Natural killer cell (primary cell): ENCODE results near the gene RAB15. TPM values are rescaled to one million over a fixed set of nuclear protein-coding genes. Genes with fewer than 3 reads are reported as not detected.

ENCODE experiments used
- ATAC-seq, 3 donors: fragments of 150-1000 bp in 2 of 3; fragments of 200-7000 bp in 1 of 3; cut with Tn5 transposase; 1 replicate in 1 of 3; 2 replicates in 2 of 3; pipeline ENCODE4 v1.10.0; 2021; ENCODE audit warnings: mild to moderate bottlenecking in 2 of 3, moderate library complexity in 2 of 3
- DNase-seq, 2 donors: peaks; one replicate each; pipeline versions ENCODE4 v3.0.0 to v3.0.0-alpha.2; 2013 to 2021; ENCODE audit warnings: mixed read lengths in 1 of 2
- H3K27ac ChIP-seq: one replicate; pipeline ENCODE4 v1.5.1; 2013; ENCODE audit warnings: mild to moderate bottlenecking, low read length
- H3K27me3 ChIP-seq: one replicate; pipeline ENCODE4 v1.6.1; 2013; ENCODE audit warnings: low read length; ENCODE audit not compliant: control insufficient read depth, insufficient read depth
- H3K36me3 ChIP-seq: one replicate; pipeline ENCODE4 v1.6.1; 2013; ENCODE audit warnings: low read length; ENCODE audit not compliant: control insufficient read depth, insufficient read depth
- H3K4me1 ChIP-seq: one replicate; pipeline ENCODE4 v1.6.1; 2013; ENCODE audit warnings: low read length; ENCODE audit not compliant: control insufficient read depth, insufficient read depth
- H3K4me3 ChIP-seq: one replicate; pipeline ENCODE4 v1.5.1; 2013; ENCODE audit warnings: low read length
- H3K9me3 ChIP-seq: one replicate; pipeline ENCODE4 v1.6.1; 2013; ENCODE audit warnings: low read length; ENCODE audit not compliant: control insufficient read depth, insufficient read depth
- H3K27ac Mint-ChIP-seq, 2 donors: one replicate each; pipeline ENCODE4 v1.8.0; 2022; ENCODE audit warnings: mild to moderate bottlenecking in 2 of 2, mixed read lengths in 2 of 2, moderate library complexity in 1 of 2
- H3K27me3 Mint-ChIP-seq, 2 donors: one replicate each; pipeline ENCODE4 v1.8.0; 2022; ENCODE audit warnings: low read depth in 2 of 2, mixed read lengths in 2 of 2
- H3K36me3 Mint-ChIP-seq: one replicate; pipeline ENCODE4 v1.8.0; 2022; ENCODE audit warnings: mixed read lengths
- H3K4me1 Mint-ChIP-seq, 2 donors: one replicate each; pipeline ENCODE4 v1.8.0; 2022; ENCODE audit warnings: mixed read lengths in 2 of 2
- H3K4me3 Mint-ChIP-seq: one replicate; pipeline ENCODE4 v1.8.0; 2022; ENCODE audit warnings: mild to moderate bottlenecking, moderate library complexity, mixed read lengths
- H3K9me3 Mint-ChIP-seq, 2 donors: one replicate each; pipeline ENCODE4 v1.8.0; 2022; ENCODE audit warnings: mixed read lengths in 2 of 2
- CTCF ChIP-seq: fragments of 200-600 bp; IDR thresholded peaks from one replicate; pipeline ENCODE4 v1.8.0; 2022; ENCODE audit warnings: antibody characterized with exemption
- WGBS: methylation state at CpG from one replicate; pipeline ENCODE4 v1.1.7; 2013; ENCODE audit warnings: missing lambda C conversion rate; ENCODE audit not compliant: insufficient coverage; 5-methylcytosine and 5-hydroxymethylcytosine counted together
- intact Hi-C: fragments of 100-400 bp; cut with micrococcal nuclease; formaldehyde crosslinking; loops from one replicate; pipeline ENCODE4 v1.14.2; 2022
- total RNA-seq, 4 donors: library from RNA; stranded (reverse); fragments of 120-200 nt in 1 of 4; gene quantifications; one replicate each; pipeline versions ENCODE4 v1.2.3 to v1.2.4, GENCODE V29; 2013 to 2022

The RAB15 gene
- total RNA-seq, 3 donors from 2014 or later (not counting 1 experiment from before 2014, with no cell fraction given) = 0.82 to 3.2 (median 1.7) TPM

- no peaks in the 10 kb centered on the region for H3K27me3 Mint-ChIP-seq
- no peaks in the 10 kb centered on the region for H3K9me3 Mint-ChIP-seq
- ATAC-seq = no peak
- intact Hi-C loops = no loop called here
- H3K27ac Mint-ChIP-seq = no peak overlapping the region
- no peaks in the 10 kb centered on the region for H3K9me3 ChIP-seq
- no peak for DNase-seq
- no peaks in the 10 kb centered on the region for H3K36me3 ChIP-seq
- H3K4me3 Mint-ChIP-seq = no peak overlapping the region
- no peak for TF ChIP-seq CTCF
- no peak overlapping the region for H3K27ac ChIP-seq
- 100% methylated on average over 2 of the region's 2 CpGs for WGBS
- H3K4me3 ChIP-seq = no peak overlapping the region
- no peaks in the 10 kb centered on the region for H3K27me3 ChIP-seq
- no peaks in the 10 kb centered on the region for H3K36me3 Mint-ChIP-seq
- H3K4me1 ChIP-seq = peaks cover 12% of the 10 kb centered on the region
- peaks cover 0 to 12% of the 10 kb centered on the region in 2 donors for H3K4me1 Mint-ChIP-seq
These were observed 5.2 kb downstream of the RAB15 start for GRCh38 chr14:64966976-64967375.

- WGBS = 93% methylated on average over 15 of the region's 15 CpGs
- no peak overlapping the region for H3K27ac Mint-ChIP-seq
These were observed 6.7 kb downstream of the RAB15 start for GRCh38 chr14:64965356-64966000.

GRCh38 chr14:64963611-64964010 is 8.5 kb downstream of the RAB15 start:
- H3K9me3 Mint-ChIP-seq = no peaks in the 10 kb centered on the region
- TF ChIP-seq CTCF = no peak

More at GRCh38 chr14:64965356-64966000, 6.7 kb downstream of the RAB15 start:
- H3K4me3 ChIP-seq = no peak overlapping the region
- Mint-ChIP-seq H3K4me1 (peaks cover 2 to 4% of the 10 kb centered on the region in 2 donors), H3K4me3 (no peak overlapping the region), H3K36me3 (no peaks in the 10 kb centered on the region), H3K9me3 (no peaks in the 10 kb centered on the region), H3K27me3 (no peaks in the 10 kb centered on the region)
- H3K36me3 ChIP-seq = no peaks in the 10 kb centered on the region
- H3K27me3 ChIP-seq = no peaks in the 10 kb centered on the region
- no peaks in the 10 kb centered on the region for H3K9me3 ChIP-seq
- intact Hi-C loops = no loop called here
- no peak overlapping the region for H3K27ac ChIP-seq
- no peak for DNase-seq
- TF ChIP-seq CTCF = no peak
- peaks cover 8% of the 10 kb centered on the region for H3K4me1 ChIP-seq
- no peak for ATAC-seq

GRCh38 chr14:64960762-64961276 is 11.3 kb downstream of the RAB15 start:
- TF ChIP-seq CTCF = no peak
- H3K9me3 ChIP-seq = no peaks in the 10 kb centered on the region
- no peaks in the 10 kb centered on the region for H3K9me3 Mint-ChIP-seq
- peaks cover 8% of the 10 kb centered on the region for H3K4me1 ChIP-seq
- H3K4me3 Mint-ChIP-seq = no peak overlapping the region
- H3K4me3 ChIP-seq = no peak overlapping the region
- H3K27ac ChIP-seq = no peak overlapping the region
- no peaks in the 10 kb centered on the region for H3K27me3 ChIP-seq
- intact Hi-C loops = no loop called here
- H3K27ac Mint-ChIP-seq = no peak overlapping the region
- no peaks in the 10 kb centered on the region for H3K36me3 ChIP-seq
- H3K27me3 Mint-ChIP-seq = no peaks in the 10 kb centered on the region
- DNase-seq = no peak
- H3K4me1 Mint-ChIP-seq = peaks cover 0 to 9% of the 10 kb centered on the region in 2 donors
- H3K36me3 Mint-ChIP-seq = no peaks in the 10 kb centered on the region
- peak in 2 of 3 donors; percentile 37 to 42 for ATAC-seq
- WGBS = 56% methylated on average over 5 of the region's 5 CpGs

More at GRCh38 chr14:64963611-64964010, 8.5 kb downstream of the RAB15 start:
- Histone ChIP-seq H3K27me3 (no peaks in the 10 kb centered on the region), H3K4me1 (peaks cover 8% of the 10 kb centered on the region), H3K4me3 (no peak overlapping the region), H3K36me3 (no peaks in the 10 kb centered on the region), H3K27ac (no peak overlapping the region), H3K9me3 (no peaks in the 10 kb centered on the region)
- no peaks in the 10 kb centered on the region for H3K36me3 Mint-ChIP-seq
- ATAC-seq (no peak), DNase-seq (no peak)
- peaks cover 0 to 9% of the 10 kb centered on the region in 2 donors for H3K4me1 Mint-ChIP-seq
- no peaks in the 10 kb centered on the region for H3K27me3 Mint-ChIP-seq
- no peak overlapping the region for H3K27ac Mint-ChIP-seq
- H3K4me3 Mint-ChIP-seq = no peak overlapping the region
- WGBS = 64% methylated on average over 1 of the region's 1 CpG
- intact Hi-C loops = no loop called here
